ENCODE measurements around the gene MLN.

Gene MLN

DNA sequence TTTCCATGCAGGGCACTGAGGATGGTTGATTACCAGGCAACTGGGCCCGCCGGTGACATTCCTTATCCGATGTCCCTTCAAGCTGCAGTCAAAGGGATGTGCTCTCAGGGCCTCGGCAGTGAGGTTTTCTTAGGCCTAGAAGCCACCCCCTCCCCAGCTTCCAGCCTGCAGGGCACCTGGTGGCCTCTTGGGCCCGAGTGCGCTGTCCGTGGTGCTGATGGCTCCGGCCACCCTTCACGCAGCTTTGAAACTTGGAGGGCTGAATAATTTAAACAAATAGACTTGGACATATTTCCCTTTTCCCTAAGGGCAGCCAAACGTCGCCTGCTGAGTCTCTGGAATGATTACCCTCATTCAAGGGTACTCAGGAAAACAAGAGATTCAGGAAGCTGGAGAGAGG is 8.9 kb upstream of the MLN start:
- no peaks in the 10 kb centered on the region for H3K27me3 ChIP-seq (ENCODE audit: control insufficient read depth, insufficient read depth, low read length)

DNA sequence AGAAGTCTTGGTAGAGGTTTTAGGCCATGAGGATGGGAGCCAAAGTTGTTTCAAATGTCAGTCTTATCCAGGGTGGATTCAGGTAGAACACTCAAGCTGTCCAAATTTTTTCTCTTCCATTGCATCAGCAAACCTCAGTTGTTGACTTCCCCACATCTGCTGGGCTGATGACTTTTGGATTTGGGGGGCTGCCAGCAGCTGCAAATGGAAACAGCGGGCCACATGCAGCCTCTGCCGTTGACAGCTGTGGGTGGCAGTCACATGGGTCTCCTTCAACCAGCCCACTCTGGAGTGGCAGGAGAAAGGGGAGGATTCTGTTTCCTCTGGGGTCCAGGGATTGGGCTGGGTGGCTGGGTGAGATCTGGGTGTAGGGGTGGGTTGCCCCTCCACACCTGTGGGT is 5.8 kb upstream of the MLN start:
- Histone ChIP-seq H3K79me2 (no peaks in the 10 kb centered on the region), H2AFZ (no peak overlapping the region), H3K4me2 (ENCODE audit: low read length) (no peak overlapping the region), H3K36me3 (ENCODE audit: control insufficient read depth, insufficient read depth, low read length) (no peaks in the 10 kb centered on the region), H3K27ac (no peak overlapping the region), H3K9me3 (ENCODE audit: control insufficient read depth, low read length) (no peaks in the 10 kb centered on the region), H3K27me3 (ENCODE audit: control insufficient read depth, insufficient read depth, low read length) (no peaks in the 10 kb centered on the region), H3K4me1 (no peaks in the 10 kb centered on the region), H3K4me3 (ENCODE audit: low read depth, low read length) (no peak overlapping the region), H3K9ac (no peak overlapping the region)
- TF ChIP-seq, protein P1, sequence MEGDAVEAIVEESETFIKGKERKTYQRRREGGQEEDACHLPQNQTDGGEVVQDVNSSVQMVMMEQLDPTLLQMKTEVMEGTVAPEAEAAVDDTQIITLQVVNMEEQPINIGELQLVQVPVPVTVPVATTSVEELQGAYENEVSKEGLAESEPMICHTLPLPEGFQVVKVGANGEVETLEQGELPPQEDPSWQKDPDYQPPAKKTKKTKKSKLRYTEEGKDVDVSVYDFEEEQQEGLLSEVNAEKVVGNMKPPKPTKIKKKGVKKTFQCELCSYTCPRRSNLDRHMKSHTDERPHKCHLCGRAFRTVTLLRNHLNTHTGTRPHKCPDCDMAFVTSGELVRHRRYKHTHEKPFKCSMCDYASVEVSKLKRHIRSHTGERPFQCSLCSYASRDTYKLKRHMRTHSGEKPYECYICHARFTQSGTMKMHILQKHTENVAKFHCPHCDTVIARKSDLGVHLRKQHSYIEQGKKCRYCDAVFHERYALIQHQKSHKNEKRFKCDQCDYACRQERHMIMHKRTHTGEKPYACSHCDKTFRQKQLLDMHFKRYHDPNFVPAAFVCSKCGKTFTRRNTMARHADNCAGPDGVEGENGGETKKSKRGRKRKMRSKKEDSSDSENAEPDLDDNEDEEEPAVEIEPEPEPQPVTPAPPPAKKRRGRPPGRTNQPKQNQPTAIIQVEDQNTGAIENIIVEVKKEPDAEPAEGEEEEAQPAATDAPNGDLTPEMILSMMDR (IDR thresholded peaks at IDR 0.05) = no peak

More for the DNA sequence above, 8.9 kb upstream of the MLN start:
- H3K79me2 ChIP-seq = no peaks in the 10 kb centered on the region
- no peaks in the 10 kb centered on the region for H3K4me1 ChIP-seq
- H3K9ac ChIP-seq = no peak overlapping the region
- H2AFZ ChIP-seq = no peak overlapping the region
- TF ChIP-seq, protein P1 (IDR thresholded peaks at IDR 0.05) = no peak
- H3K9me3 ChIP-seq (ENCODE audit: control insufficient read depth, low read length) = no peaks in the 10 kb centered on the region
- H3K27ac ChIP-seq = no peak overlapping the region
- H3K4me2 ChIP-seq (ENCODE audit: low read length) = no peak overlapping the region
- no peaks in the 10 kb centered on the region for H3K36me3 ChIP-seq (ENCODE audit: control insufficient read depth, insufficient read depth, low read length)
- H3K4me3 ChIP-seq (ENCODE audit: low read depth, low read length) = no peak overlapping the region

DNA sequence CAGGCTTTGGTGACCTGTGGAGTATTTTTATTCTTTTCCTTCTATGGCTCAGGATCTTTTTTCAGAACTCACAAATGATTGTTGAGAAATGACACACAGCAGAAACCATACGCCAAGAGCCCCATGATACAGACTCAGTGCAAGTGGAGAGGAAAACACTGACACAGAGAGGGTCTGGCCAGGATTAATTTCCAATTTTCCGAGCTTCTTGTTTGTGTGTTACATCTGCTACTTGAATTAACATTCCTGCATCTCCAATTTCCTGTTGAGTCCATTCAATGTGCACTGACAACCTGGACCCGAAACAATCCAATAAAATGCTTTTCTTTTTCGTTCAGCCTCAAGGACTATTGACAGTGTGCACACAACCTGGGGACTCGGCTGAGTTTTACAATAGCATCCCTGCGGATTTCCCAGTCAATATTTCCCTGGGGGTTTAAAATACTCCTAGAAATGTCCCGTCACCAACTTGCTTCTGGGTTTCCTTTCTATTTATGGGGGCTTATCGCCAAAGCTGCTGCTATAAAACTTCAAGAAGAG is 4.9 kb upstream of the MLN start:
- no peak overlapping the region for H3K27ac ChIP-seq
- H3K27me3 ChIP-seq (ENCODE audit: control insufficient read depth, insufficient read depth, low read length) = no peaks in the 10 kb centered on the region

DNA sequence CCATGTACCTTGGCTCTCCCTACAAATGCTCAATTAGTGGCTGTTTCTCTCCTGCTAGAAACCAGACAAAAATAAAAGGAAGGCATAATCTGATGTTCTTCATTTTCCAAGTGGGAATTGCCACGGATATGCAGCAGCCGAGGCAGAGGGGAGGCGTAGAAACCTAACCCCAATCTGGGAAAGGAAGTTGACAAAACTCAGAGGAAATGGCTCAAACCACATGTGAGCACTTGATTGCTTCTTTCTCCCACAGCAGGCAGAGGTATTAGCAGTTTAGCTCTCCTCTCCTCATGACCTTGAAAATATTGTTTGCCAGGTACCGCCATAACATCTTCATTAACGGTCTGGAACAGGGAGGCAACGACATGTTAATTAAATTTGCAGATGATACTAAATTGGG is 3.8 kb upstream of the MLN start:
- no peak overlapping the region for H3K27ac ChIP-seq
- no peaks in the 10 kb centered on the region for H3K9me3 ChIP-seq (ENCODE audit: control insufficient read depth, low read length)
- no peaks in the 10 kb centered on the region for H3K36me3 ChIP-seq (ENCODE audit: control insufficient read depth, insufficient read depth, low read length)
- TF ChIP-seq, protein P1 (IDR thresholded peaks at IDR 0.05) = no peak
- no peak overlapping the region for H3K9ac ChIP-seq
- H3K4me3 ChIP-seq (ENCODE audit: low read depth, low read length) = no peak overlapping the region
- no peaks in the 10 kb centered on the region for H3K79me2 ChIP-seq
- no peak overlapping the region for H3K4me2 ChIP-seq (ENCODE audit: low read length)
- no peaks in the 10 kb centered on the region for H3K4me1 ChIP-seq
- no peak overlapping the region for H2AFZ ChIP-seq
- H3K27me3 ChIP-seq (ENCODE audit: control insufficient read depth, insufficient read depth, low read length) = no peaks in the 10 kb centered on the region

More for the DNA sequence above, 4.9 kb upstream of the MLN start:
- TF ChIP-seq, protein P1 (IDR thresholded peaks at IDR 0.05) = no peak
- H3K4me2 ChIP-seq (ENCODE audit: low read length) = no peak overlapping the region
- H3K36me3 ChIP-seq (ENCODE audit: control insufficient read depth, insufficient read depth, low read length) = no peaks in the 10 kb centered on the region
- no peak overlapping the region for H2AFZ ChIP-seq
- no peak overlapping the region for H3K4me3 ChIP-seq (ENCODE audit: low read depth, low read length)
- no peaks in the 10 kb centered on the region for H3K79me2 ChIP-seq
- H3K4me1 ChIP-seq = no peaks in the 10 kb centered on the region
- H3K9me3 ChIP-seq (ENCODE audit: control insufficient read depth, low read length) = no peaks in the 10 kb centered on the region
- no peak overlapping the region for H3K9ac ChIP-seq

DNA sequence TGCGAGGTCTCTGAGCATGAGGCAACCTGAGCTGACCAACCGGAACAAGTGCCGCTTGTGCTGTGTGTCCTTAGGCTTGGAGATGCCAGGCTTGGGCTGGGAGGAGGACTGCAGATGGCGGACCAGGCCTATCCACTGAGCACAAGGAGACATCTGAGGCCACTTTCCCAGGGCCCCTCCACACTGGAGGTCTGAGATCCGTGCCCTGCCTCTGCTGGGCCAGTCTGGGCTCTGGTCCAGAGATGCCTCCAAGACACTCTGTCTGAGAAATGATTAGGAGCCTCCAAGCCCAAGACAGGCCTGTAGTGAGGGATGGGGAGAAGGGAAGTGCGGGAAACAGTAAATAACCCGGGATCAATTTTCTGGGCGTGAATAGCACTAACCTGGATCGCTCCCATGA is 3.0 kb upstream of the MLN start:
- H3K4me3 ChIP-seq (ENCODE audit: low read depth, low read length) = no peak overlapping the region
- H3K4me1 ChIP-seq = no peaks in the 10 kb centered on the region
- H2AFZ ChIP-seq = no peak overlapping the region
- TF ChIP-seq, protein P1 (IDR thresholded peaks at IDR 0.05) = no peak
- no peak overlapping the region for H3K4me2 ChIP-seq (ENCODE audit: low read length)
- H3K27ac ChIP-seq = no peak overlapping the region
- no peaks in the 10 kb centered on the region for H3K9me3 ChIP-seq (ENCODE audit: control insufficient read depth, low read length)
- no peak overlapping the region for H3K9ac ChIP-seq
- no peaks in the 10 kb centered on the region for H3K27me3 ChIP-seq (ENCODE audit: control insufficient read depth, insufficient read depth, low read length)
- no peaks in the 10 kb centered on the region for H3K36me3 ChIP-seq (ENCODE audit: control insufficient read depth, insufficient read depth, low read length)
- H3K79me2 ChIP-seq = no peaks in the 10 kb centered on the region

All from parathyroid adenoma (tissue), 2 donors.